ENCODE results near the gene KLF12. TPM values are rescaled to one million over a fixed set of nuclear protein-coding genes. Genes with fewer than 3 reads are reported as not detected.

Gene KLF12
- total RNA-seq, 1 experiment from 2014 or later = 14.0 TPM

DNA sequence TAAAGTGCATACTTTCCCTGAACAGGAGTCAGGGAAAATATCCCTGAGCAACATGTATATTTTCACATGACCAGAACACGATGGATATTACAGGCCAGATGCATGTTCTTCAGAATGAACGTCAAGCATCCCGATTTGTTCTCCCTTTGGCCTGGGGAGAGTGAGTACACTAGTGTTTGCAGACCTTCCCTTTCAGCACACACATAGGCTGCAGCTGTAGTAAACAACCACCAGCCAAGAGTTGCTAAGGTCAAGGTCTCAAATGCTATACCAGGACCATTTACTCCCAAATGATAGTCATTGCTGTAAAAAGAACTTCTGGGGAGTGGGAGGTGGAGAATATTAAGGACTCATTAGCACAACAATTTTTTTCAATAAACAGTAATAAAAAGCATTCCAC lies 3.0 kb downstream of the KLF12 start:
- Histone ChIP-seq H3K4me3 (ENCODE audit: low read depth, low read length) (no peak overlapping the region), H3K9me3 (no peaks in the 10 kb centered on the region), H3K4me1 (peaks cover 15% of the 10 kb centered on the region), H3K27me3 (replicated peaks; ENCODE audit: control insufficient read depth, insufficient read depth, low read length) (no peaks in the 10 kb centered on the region), H3K36me3 (ENCODE audit: control insufficient read depth, insufficient read depth, low read length) (no peaks in the 10 kb centered on the region)
- Mint-ChIP-seq H3K27ac (ENCODE audit: unreplicated experiment) (no peak overlapping the region), H3K4me1 (ENCODE audit: low read depth, unreplicated experiment) (peaks cover 14% of the 10 kb centered on the region), H3K36me3 (ENCODE audit: insufficient read depth, unreplicated experiment) (no peaks in the 10 kb centered on the region), H3K4me3 (ENCODE audit: unreplicated experiment) (no peak overlapping the region), H3K27me3 (ENCODE audit: insufficient read depth, unreplicated experiment) (no peaks in the 10 kb centered on the region), H3K9me3 (ENCODE audit: unreplicated experiment) (no peaks in the 10 kb centered on the region)
- TF ChIP-seq CTCF (IDR thresholded peaks at IDR 0.05; ENCODE audit: insufficient read depth in 1 of 2, low read depth in 1 of 2, low read length in 1 of 2, severe bottlenecking in 1 of 2, unreplicated experiment in 1 of 2) = no peak
- intact Hi-C loops (cut with micrococcal nuclease; ENCODE audit: unreplicated experiment) = loop anchor here (10.0 kb wide), 2 partner anchors 186 to 376 kb away; no protein-coding TSS in a partner anchor
- ChIA-PET CTCF (no interaction called here), POLR2A (no interaction called here)
- BruUV-seq (replicated peaks) = no TSS peak
- DNase-seq = no peak

- no peak for DNase-seq
- no TSS peak for BruUV-seq (replicated peaks)
- H3K27me3 Mint-ChIP-seq (ENCODE audit: insufficient read depth, unreplicated experiment) = no peaks in the 10 kb centered on the region
- peaks cover 15% of the 10 kb centered on the region for H3K4me1 ChIP-seq
- H3K9me3 ChIP-seq = no peaks in the 10 kb centered on the region
- no peak overlapping the region for H3K4me3 Mint-ChIP-seq (ENCODE audit: unreplicated experiment)
- no peaks in the 10 kb centered on the region for H3K9me3 Mint-ChIP-seq (ENCODE audit: unreplicated experiment)
- no peaks in the 10 kb centered on the region for H3K36me3 Mint-ChIP-seq (ENCODE audit: insufficient read depth, unreplicated experiment)
- H3K27ac Mint-ChIP-seq (ENCODE audit: unreplicated experiment) = no peak overlapping the region
- intact Hi-C loops (cut with micrococcal nuclease; ENCODE audit: unreplicated experiment) = loop anchor here (10.0 kb wide), 2 partner anchors 185 to 375 kb away; no protein-coding TSS in a partner anchor
- POLR2A ChIA-PET = no interaction called here
- peaks cover 14% of the 10 kb centered on the region for H3K4me1 Mint-ChIP-seq (ENCODE audit: low read depth, unreplicated experiment)
- TF ChIP-seq CTCF (IDR thresholded peaks at IDR 0.05; ENCODE audit: insufficient read depth in 1 of 2, low read depth in 1 of 2, low read length in 1 of 2, severe bottlenecking in 1 of 2, unreplicated experiment in 1 of 2) = no peak
- H3K36me3 ChIP-seq (ENCODE audit: control insufficient read depth, insufficient read depth, low read length) = no peaks in the 10 kb centered on the region
- no peak overlapping the region for H3K4me3 ChIP-seq (ENCODE audit: low read depth, low read length)
- H3K27me3 ChIP-seq (replicated peaks; ENCODE audit: control insufficient read depth, insufficient read depth, low read length) = no peaks in the 10 kb centered on the region
- CTCF ChIA-PET = no interaction called here
These were observed 4.6 kb downstream of the KLF12 start for GRCh38 chr13:74129500-74130191.

DNA sequence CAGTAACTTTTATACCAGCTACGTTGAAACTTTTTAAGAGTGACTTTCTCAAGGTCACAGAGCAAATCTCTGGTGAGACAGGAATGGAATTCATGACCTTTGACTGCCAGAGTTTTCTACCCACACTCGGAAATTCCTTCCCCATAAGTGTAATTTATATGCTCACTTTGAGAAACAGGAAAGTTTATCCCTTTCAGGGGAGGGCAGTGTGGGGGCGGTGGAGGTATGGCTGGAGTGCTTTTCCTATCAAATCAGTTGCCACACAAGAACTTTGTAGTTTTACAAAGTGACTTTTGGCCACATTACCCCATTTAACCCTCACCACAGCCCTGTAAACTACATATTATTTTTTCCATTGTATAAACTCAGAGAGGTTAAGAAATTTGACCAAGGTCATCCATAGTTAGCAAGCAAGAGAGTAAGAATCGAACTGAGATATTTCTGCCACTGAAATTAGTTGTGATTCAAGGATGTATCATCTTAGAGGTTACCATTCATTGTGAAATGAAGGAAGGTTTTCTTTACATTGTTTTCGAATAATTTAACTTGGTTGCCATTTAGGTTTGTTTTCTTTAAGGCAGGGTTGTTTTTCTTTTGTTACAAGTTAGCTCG lies 5.9 kb downstream of the KLF12 start:
- no peak overlapping the region for H3K4me3 ChIP-seq (ENCODE audit: low read depth, low read length)
- H3K36me3 Mint-ChIP-seq (ENCODE audit: insufficient read depth, unreplicated experiment) = no peaks in the 10 kb centered on the region
- H3K9me3 ChIP-seq = no peaks in the 10 kb centered on the region
- H3K4me1 Mint-ChIP-seq (ENCODE audit: low read depth, unreplicated experiment) = peaks cover 14% of the 10 kb centered on the region
- BruUV-seq (replicated peaks) = no TSS peak
- no peaks in the 10 kb centered on the region for H3K9me3 Mint-ChIP-seq (ENCODE audit: unreplicated experiment)
- no peaks in the 10 kb centered on the region for H3K27me3 Mint-ChIP-seq (ENCODE audit: insufficient read depth, unreplicated experiment)
- CTCF ChIA-PET = no interaction called here
- H3K4me1 ChIP-seq = peaks cover 15% of the 10 kb centered on the region
- H3K4me3 Mint-ChIP-seq (ENCODE audit: unreplicated experiment) = no peak overlapping the region
- no peak overlapping the region for H3K27ac Mint-ChIP-seq (ENCODE audit: unreplicated experiment)
- no peak for DNase-seq
- POLR2A ChIA-PET = no interaction called here
- no peak for TF ChIP-seq CTCF (IDR thresholded peaks at IDR 0.05; ENCODE audit: insufficient read depth in 1 of 2, low read depth in 1 of 2, low read length in 1 of 2, severe bottlenecking in 1 of 2, unreplicated experiment in 1 of 2)
- no peaks in the 10 kb centered on the region for H3K27me3 ChIP-seq (replicated peaks; ENCODE audit: control insufficient read depth, insufficient read depth, low read length)
- H3K36me3 ChIP-seq (ENCODE audit: control insufficient read depth, insufficient read depth, low read length) = no peaks in the 10 kb centered on the region
- intact Hi-C loops (cut with micrococcal nuclease; ENCODE audit: unreplicated experiment) = no loop called here

All from Caco-2 (cell line).